Lung (tissue), 12 donors: ENCODE data around the gene HOXA6. TPM values are rescaled to one million over a fixed set of nuclear protein-coding genes. Genes with fewer than 3 reads are reported as not detected.

ENCODE experiments used
- ATAC-seq: fragments of 200-7000 bp; cut with Tn5 transposase; one replicate; pipeline ENCODE4 v1.9.1; 2020; ENCODE audit warnings: moderate number of reproducible peaks; ENCODE audit not compliant: insufficient read depth, low FRiP score
- DNase-seq, 3 donors: peaks; one replicate each; pipeline ENCODE4 v3.0.0-alpha.2; 2013 to 2017
- H3K27ac ChIP-seq, 2 donors: one replicate each; pipeline ENCODE4 v1.5.1; 2013; ENCODE audit warnings: mild to moderate bottlenecking in 2 of 2, moderate library complexity in 2 of 2, control low read depth in 1 of 2, inconsistent platforms in 1 of 2, low read depth in 1 of 2, low read length in 1 of 2
- H3K27me3 ChIP-seq, 3 donors: one replicate each; pipeline ENCODE4 v1.5.1; 2013; ENCODE audit warnings: low read length in 2 of 3; ENCODE audit not compliant: control insufficient read depth in 3 of 3, insufficient read depth in 3 of 3
- H3K36me3 ChIP-seq, 4 donors: one replicate each; pipeline ENCODE4 v1.5.1; 2013; ENCODE audit warnings: low read length in 4 of 4, mild to moderate bottlenecking in 1 of 4, moderate library complexity in 1 of 4; ENCODE audit not compliant: control insufficient read depth in 4 of 4, insufficient read depth in 4 of 4
- H3K4me1 ChIP-seq, 5 donors: one replicate each; pipeline ENCODE4 v1.5.1; 2013; ENCODE audit warnings: low read length in 5 of 5, mild to moderate bottlenecking in 2 of 5, moderate library complexity in 1 of 5; ENCODE audit not compliant: control insufficient read depth in 5 of 5, insufficient read depth in 5 of 5
- H3K4me3 ChIP-seq: one replicate; pipeline ENCODE4 v1.5.1; 2013; ENCODE audit warnings: mild to moderate bottlenecking, control low read depth, moderate library complexity
- H3K9ac ChIP-seq, 2 donors: one replicate each; pipeline ENCODE4 v1.5.1; 2013; ENCODE audit warnings: low read length in 2 of 2, control low read depth in 1 of 2; ENCODE audit not compliant: insufficient read depth in 1 of 2
- H3K9me3 ChIP-seq, 4 donors: one replicate each; pipeline ENCODE4 v1.5.1; 2013; ENCODE audit warnings: low read length in 3 of 4, mild to moderate bottlenecking in 1 of 4, moderate library complexity in 1 of 4; ENCODE audit not compliant: control insufficient read depth in 4 of 4, insufficient read depth in 3 of 4
- CTCF ChIP-seq: IDR thresholded peaks from 2 replicates; pipeline ENCODE4 v1.5.1; 2012; ENCODE audit warnings: mild to moderate bottlenecking; ENCODE audit errors: control extremely low read depth, extremely low read depth
- WGBS, 2 donors: extraction: QIAGEN DNeasy Blood & Tissue Kit; methylation state at CpG; one replicate each; pipeline ENCODE4 v1.1.7; 2013; 5-methylcytosine and 5-hydroxymethylcytosine counted together
- polyA plus RNA-seq, 2 donors: library from polyadenylated mRNA; stranded (reverse); fragments of 200-250 nt; gene quantifications; one replicate each; pipeline ENCODE4 v1.2.1, GENCODE V29; 2013
- total RNA-seq, 2 donors: library from RNA; depleted of rRNA in 1 of 2; stranded (reverse); fragments of >200 nt in 1 of 2; gene quantifications; one replicate each; pipeline ENCODE4 v1.2.1, GENCODE V29; 2014 to 2021
- donor health status: control.
- donor health status: control.
- donor health status: Bipolar disorder and iron deficiency.
- donor health status: healthy.
- donor health status: DM: yes; HTN: yes; CAD: no.

HOXA6 gene
- total and polyA plus RNA-seq, 4 donors, result 0.49 to 7.7 (median 2.8) TPM

- DNase-seq (peak; percentile 71 to 88 (median 84)), ATAC-seq (no peak)
- Histone ChIP-seq H3K36me3 (peaks cover 0 to 45% (median 1%) of the 10 kb centered on the region in 4 donors), H3K4me3 (peak overlapping the region; percentile 33), H3K27me3 (peaks cover 0 to 43% (median 5%) of the 10 kb centered on the region in 3 donors), H3K9ac (peak overlapping the region in 1 of 2 donors; percentile 100), H3K4me1 (peaks cover 0 to 55% (median 1%) of the 10 kb centered on the region in 5 donors), H3K27ac (peak overlapping the region in 1 of 2 donors; percentile 75), H3K9me3 (peaks cover 0 to 2% (median 0%) of the 10 kb centered on the region in 4 donors)
- no peak for TF ChIP-seq CTCF
- WGBS, 2 donors, result 34 to 55% methylated on average over 19 of the region's 19 CpGs
Measured at GRCh38 chr7:27117887-27118491, 29.6 kb downstream of the HOXA6 start.

- ATAC-seq (no peak), DNase-seq (peak in 1 of 3 donors; percentile 56)
- H3K4me3 ChIP-seq, result peak overlapping the region; percentile 33
- H3K36me3 ChIP-seq, result peaks cover 0 to 47% (median 1%) of the 10 kb centered on the region in 4 donors
- no peak for TF ChIP-seq CTCF
- H3K9me3 ChIP-seq, result peaks cover 0 to 2% (median 0%) of the 10 kb centered on the region in 4 donors
- peaks cover 0 to 39% (median 5%) of the 10 kb centered on the region in 3 donors for H3K27me3 ChIP-seq
- peaks cover 0 to 47% (median 1%) of the 10 kb centered on the region in 5 donors for H3K4me1 ChIP-seq
- H3K9ac ChIP-seq, result peak overlapping the region; percentile 18 to 100
- 36 to 68% methylated on average over 12 of the region's 12 CpGs for WGBS, 2 donors
- H3K27ac ChIP-seq, result peak overlapping the region in 1 of 2 donors; percentile 75
Measured at GRCh38 chr7:27116962-27117886, 30.4 kb downstream of the HOXA6 start.

- H3K9ac ChIP-seq, result peak overlapping the region; percentile 18 to 100
- H3K36me3 ChIP-seq, result peaks cover 0 to 44% (median 1%) of the 10 kb centered on the region in 4 donors
- peaks cover 0 to 38% (median 5%) of the 10 kb centered on the region in 3 donors for H3K27me3 ChIP-seq
- peak overlapping the region; percentile 46 for H3K4me3 ChIP-seq
- 40 to 66% methylated on average over 20 of the region's 20 CpGs for WGBS, 2 donors
- no peak for TF ChIP-seq CTCF
- H3K9me3 ChIP-seq, result no peaks in the 10 kb centered on the region
- DNase-seq, result peak; percentile 49 to 76 (median 68)
- no peak for ATAC-seq
- H3K27ac ChIP-seq, result peak overlapping the region in 1 of 2 donors; percentile 89
- H3K4me1 ChIP-seq, result peaks cover 0 to 42% (median 1%) of the 10 kb centered on the region in 5 donors
Measured at GRCh38 chr7:27116031-27116961, 31.3 kb downstream of the HOXA6 start.
